ENCODE measurements around the gene POTEB. TPM values are rescaled to one million over a fixed set of nuclear protein-coding genes. Genes with fewer than 3 reads are reported as not detected.
"Not testable (repeated sequence)": the region's sequence is repeated elsewhere in the genome, so short reads cannot be mapped to it uniquely, and the experiment has no call there.

The POTEB gene
- polyA plus RNA-seq (2013, experiment 1 of 2), result not detected
- polyA plus RNA-seq (2013, experiment 2 of 2), result not detected

GRCh38 chr15:21877635-21878034, at the start of gene POTEB:
POTEB (minus strand) TSS chr15:21877735; CDS start chr15:21877246, 489 bp downstream.
- not testable (repeated sequence) for H3K9ac ChIP-seq (ENCODE audit: low read depth, low read length); H3K27me3 ChIP-seq (ENCODE audit: insufficient read depth, low read length); H3K9me3 ChIP-seq (ENCODE audit: insufficient read depth, low read depth, low read length); H3K4me1 ChIP-seq (ENCODE audit: insufficient read depth, low read length); H3K4me3 ChIP-seq (ENCODE audit: low read length); H3K36me3 ChIP-seq (ENCODE audit: insufficient read depth, low read length); H3K27ac ChIP-seq (ENCODE audit: low read depth, low read length)
- no CpG with 5 or more reads among the region's 36 CpGs for WGBS

GRCh38 chr15:21890955-21891354, 13.4 kb upstream of the POTEB start:
- not testable (repeated sequence) for H3K27ac ChIP-seq (ENCODE audit: low read depth, low read length); H3K9ac ChIP-seq (ENCODE audit: low read depth, low read length); H3K4me3 ChIP-seq (ENCODE audit: low read length); H3K36me3 ChIP-seq (ENCODE audit: insufficient read depth, low read length); H3K9me3 ChIP-seq (ENCODE audit: insufficient read depth, low read depth, low read length); H3K4me1 ChIP-seq (ENCODE audit: insufficient read depth, low read length); H3K27me3 ChIP-seq (ENCODE audit: insufficient read depth, low read length)
- no CpG with 5 or more reads among the region's 6 CpGs for WGBS

- H3K9me3 ChIP-seq (ENCODE audit: insufficient read depth, low read depth, low read length); H3K9ac ChIP-seq (ENCODE audit: low read depth, low read length); H3K27me3 ChIP-seq (ENCODE audit: insufficient read depth, low read length); H3K36me3 ChIP-seq (ENCODE audit: insufficient read depth, low read length); H3K4me3 ChIP-seq (ENCODE audit: low read length); H3K27ac ChIP-seq (ENCODE audit: low read depth, low read length); H3K4me1 ChIP-seq (ENCODE audit: insufficient read depth, low read length): not testable (repeated sequence)
- WGBS, result no CpG with 5 or more reads among the region's 47 CpGs
Measured at GRCh38 chr15:21889542-21889941, 12.0 kb upstream of the POTEB start.

- not testable (repeated sequence) for H3K27me3 ChIP-seq (ENCODE audit: insufficient read depth, low read length); H3K9ac ChIP-seq (ENCODE audit: low read depth, low read length); H3K27ac ChIP-seq (ENCODE audit: low read depth, low read length); H3K9me3 ChIP-seq (ENCODE audit: insufficient read depth, low read depth, low read length); H3K36me3 ChIP-seq (ENCODE audit: insufficient read depth, low read length); H3K4me3 ChIP-seq (ENCODE audit: low read length); H3K4me1 ChIP-seq (ENCODE audit: insufficient read depth, low read length)
- WGBS, result no CpG with 5 or more reads among the region's 1 CpG
Measured at GRCh38 chr15:21838831-21839230, 38.7 kb downstream of the POTEB start.

Measured in HUES64 (cell line).